NCI-H2029 treated with DMSO at 0.1 percent for 48 hours (cell line): ENCODE results near the gene CHID1.

Experiments used
- DNase-seq: peaks from one replicate; lab custom pipeline; 2025; lab: John Stamatoyannopoulos, UW

CHID1 gene

DNA sequence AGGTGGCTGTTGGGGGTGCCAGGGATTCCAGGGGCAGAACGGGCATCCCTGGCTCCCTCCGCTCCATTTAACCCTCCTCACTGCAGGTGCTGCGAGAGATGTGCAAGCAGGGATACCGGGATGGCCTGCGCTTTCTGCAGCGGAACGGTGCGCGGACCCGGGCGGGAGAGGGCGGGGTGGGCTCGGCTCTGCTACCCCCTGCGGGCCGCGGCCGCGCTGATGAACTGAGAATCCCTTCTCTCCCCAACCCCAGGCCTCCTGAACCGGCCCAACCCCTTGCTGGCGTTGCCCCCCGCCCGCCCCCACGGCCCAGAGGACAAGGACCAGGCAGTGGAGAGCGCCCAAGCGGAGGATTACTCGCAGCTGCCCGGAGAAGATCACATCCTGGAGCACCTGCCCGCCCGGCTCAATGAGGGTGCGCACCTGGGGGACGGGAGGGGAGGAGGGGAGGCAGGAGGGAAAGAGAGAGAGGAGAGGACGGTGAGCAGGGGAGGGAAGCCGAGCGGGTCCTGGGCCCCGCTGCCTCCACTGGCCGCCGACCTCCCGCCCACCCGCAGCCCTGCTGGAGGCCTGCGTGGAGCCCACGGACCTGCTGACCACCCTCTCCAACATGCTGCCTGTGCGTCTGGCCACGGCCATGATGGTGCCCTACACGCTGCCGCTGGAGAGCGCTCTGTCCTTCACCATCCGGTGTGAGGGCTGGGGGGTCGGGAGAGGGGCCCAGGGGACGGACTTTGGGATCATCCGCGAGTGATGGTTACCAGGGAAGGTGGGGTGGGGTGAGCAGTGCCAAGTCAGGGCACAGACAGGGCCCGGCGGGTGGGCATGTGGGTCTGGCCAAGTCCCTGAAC lies 86.9 kb downstream of the CHID1 start:
- no peak for DNase-seq

GRCh38 chr11:821512-822371 lies 88.9 kb downstream of the CHID1 start:
- DNase-seq: no peak

GRCh38 chr11:820655-821511 lies 89.7 kb downstream of the CHID1 start:
- no peak for DNase-seq

GRCh38 chr11:819943-820649 lies 90.5 kb downstream of the CHID1 start:
- DNase-seq: peak; percentile 40

GRCh38 chr11:819129-819931 lies 91.3 kb downstream of the CHID1 start:
- peak; percentile 53 for DNase-seq

DNA sequence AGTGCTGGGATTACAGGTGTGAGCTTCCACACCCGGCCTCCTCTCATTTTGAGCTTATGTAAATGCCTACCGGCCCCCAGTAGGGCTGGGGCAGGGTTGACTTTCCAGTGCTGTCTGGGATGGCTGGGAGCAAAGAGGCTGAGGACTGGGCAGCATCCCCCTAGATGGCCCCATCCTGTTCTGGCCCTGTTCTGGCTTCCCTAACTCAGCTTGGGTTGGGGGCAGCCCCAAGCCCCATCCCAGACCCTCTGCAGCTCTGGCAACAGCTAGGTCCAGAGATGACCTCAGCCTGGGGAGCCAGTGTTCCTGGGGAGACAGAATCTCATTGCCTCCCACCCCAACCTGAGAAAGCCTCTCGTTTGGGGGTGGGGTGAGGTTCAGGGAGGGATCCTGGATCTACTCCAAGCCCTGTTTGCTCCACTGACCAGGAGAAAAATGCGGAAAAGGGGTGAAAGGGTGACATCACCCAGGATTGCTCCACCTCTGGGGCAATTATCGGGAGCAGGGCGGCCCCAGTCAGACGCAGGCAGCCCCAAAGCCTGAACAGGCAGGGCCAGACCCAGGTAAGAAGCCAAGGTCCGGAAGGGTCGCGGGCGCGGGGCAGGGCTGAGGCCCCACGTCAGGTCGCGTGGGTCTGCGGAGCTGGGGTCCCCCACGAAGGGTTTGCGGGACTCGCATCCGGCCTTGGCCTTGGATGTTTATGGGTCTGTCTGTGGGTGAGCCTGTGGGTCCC lies 92.0 kb downstream of the CHID1 start, which contains the start of gene PNPLA2:
PNPLA2 (plus strand) TSS at position 519 of the 733 bp plus-strand sequence. CDS start 805 bp downstream, outside the sequence.
- DNase-seq: no peak
